NB4 (cell line): ENCODE results near the gene ADGRF3.
"Not testable (repeated sequence)": the region's sequence is repeated elsewhere in the genome, so short reads cannot be mapped to it uniquely, and the experiment has no call there.

ENCODE experiments used
- DNase-seq: peaks from one replicate; pipeline ENCODE4 v3.0.0; 2010; ENCODE audit warnings: low read depth
- H3K4me3 ChIP-seq: one replicate; pipeline ENCODE4 v1.5.1; 2011; ENCODE audit warnings: mild to moderate bottlenecking, low read depth, low read length, moderate library complexity
- MYC ChIP-seq: IDR thresholded peaks from 2 replicates; pipeline ENCODE4 v1.6.1; 2011; ENCODE audit warnings: low read depth, low read length
- POLR2A ChIP-seq: IDR thresholded peaks from 2 replicates; pipeline ENCODE4 v1.6.1; 2011; ENCODE audit warnings: mild to moderate bottlenecking; ENCODE audit not compliant: insufficient read length; ENCODE audit errors: extremely low read depth
- TF ChIP-seq, protein P1 (sequence below): IDR thresholded peaks from one replicate; pipeline ENCODE4 v1.5.1; 2012; ENCODE audit warnings: low read depth, low read length
- TF ChIP-seq, protein P2 (sequence below): IDR thresholded peaks from 2 replicates; pipeline ENCODE4 v1.6.1; 2011; ENCODE audit warnings: low read depth, low read length

Gene ADGRF3

DNA sequence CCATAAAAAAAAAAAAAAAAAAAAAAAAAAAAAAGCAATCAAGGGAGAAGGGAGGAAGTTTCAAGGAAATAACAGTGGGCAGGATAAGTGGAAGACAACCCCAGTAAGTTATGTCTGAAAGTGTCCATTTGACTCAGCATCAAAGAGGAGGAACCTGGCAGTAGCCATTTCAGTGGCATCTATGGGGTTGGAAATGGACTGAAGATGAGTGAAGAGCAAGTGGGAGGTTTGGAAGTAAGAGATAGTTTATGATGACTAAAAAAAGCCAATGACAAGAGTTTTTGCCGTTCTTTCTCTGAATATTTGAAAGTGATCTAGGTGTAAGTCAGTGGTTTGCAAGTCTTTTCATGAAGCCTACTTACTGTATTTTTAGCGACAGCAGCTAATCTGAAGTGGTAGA lies 9.9 kb downstream of the ADGRF3 start:
- TF ChIP-seq, protein P1, sequence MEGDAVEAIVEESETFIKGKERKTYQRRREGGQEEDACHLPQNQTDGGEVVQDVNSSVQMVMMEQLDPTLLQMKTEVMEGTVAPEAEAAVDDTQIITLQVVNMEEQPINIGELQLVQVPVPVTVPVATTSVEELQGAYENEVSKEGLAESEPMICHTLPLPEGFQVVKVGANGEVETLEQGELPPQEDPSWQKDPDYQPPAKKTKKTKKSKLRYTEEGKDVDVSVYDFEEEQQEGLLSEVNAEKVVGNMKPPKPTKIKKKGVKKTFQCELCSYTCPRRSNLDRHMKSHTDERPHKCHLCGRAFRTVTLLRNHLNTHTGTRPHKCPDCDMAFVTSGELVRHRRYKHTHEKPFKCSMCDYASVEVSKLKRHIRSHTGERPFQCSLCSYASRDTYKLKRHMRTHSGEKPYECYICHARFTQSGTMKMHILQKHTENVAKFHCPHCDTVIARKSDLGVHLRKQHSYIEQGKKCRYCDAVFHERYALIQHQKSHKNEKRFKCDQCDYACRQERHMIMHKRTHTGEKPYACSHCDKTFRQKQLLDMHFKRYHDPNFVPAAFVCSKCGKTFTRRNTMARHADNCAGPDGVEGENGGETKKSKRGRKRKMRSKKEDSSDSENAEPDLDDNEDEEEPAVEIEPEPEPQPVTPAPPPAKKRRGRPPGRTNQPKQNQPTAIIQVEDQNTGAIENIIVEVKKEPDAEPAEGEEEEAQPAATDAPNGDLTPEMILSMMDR, result no peak
- TF ChIP-seq POLR2A (no peak), MYC (no peak)
- no peak for DNase-seq
- H3K4me3 ChIP-seq, result no peak overlapping the region

DNA sequence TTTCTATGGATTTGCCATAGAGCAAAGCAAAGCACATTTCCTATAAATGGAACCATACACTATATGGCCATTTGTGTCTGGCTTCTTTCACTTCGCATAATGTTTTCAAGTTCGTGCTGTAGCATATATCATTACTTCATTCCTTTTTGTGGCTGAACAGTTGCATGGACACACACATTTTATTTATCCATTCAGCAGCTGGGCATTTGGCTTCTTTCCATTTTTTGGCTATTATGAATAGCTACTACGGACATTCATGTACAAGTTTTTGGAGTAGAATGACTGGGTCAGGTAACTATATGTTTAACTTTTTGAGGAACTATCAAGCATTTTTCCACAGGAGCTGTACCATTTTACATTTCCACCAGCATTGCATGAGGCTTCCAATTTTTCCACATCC lies 11.4 kb downstream of the ADGRF3 start:
- H3K4me3 ChIP-seq, result no peak overlapping the region
- TF ChIP-seq, protein P1, result no peak
- TF ChIP-seq MYC, result no peak
- TF ChIP-seq, protein P2, sequence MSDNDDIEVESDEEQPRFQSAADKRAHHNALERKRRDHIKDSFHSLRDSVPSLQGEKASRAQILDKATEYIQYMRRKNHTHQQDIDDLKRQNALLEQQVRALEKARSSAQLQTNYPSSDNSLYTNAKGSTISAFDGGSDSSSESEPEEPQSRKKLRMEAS, result no peak
- no peak for TF ChIP-seq POLR2A
- DNase-seq, result no peak

DNA sequence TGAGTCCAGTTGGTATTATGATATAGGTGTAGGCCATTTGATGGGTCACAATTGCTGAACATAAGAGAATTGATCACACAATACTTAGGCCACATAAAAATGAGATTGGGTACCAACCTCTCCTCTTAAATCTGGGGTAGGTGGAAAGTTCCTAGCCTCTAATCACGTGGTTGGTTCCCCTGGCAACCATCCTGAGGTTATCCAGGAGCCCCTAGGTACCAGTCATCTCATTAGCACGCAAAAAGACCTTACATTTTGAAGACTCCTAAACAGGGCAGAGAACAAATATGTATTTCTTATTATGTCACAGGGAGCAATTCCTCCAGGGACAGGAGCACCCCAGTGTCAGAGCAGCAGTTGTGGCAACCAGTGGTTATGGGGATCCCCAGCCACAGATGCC lies 13.3 kb downstream of the ADGRF3 start:
- H3K4me3 ChIP-seq, result no peak overlapping the region
- TF ChIP-seq POLR2A (no peak), MYC (no peak)
- TF ChIP-seq, protein P1, result no peak
- TF ChIP-seq, protein P2, result no peak
- no peak for DNase-seq

DNA sequence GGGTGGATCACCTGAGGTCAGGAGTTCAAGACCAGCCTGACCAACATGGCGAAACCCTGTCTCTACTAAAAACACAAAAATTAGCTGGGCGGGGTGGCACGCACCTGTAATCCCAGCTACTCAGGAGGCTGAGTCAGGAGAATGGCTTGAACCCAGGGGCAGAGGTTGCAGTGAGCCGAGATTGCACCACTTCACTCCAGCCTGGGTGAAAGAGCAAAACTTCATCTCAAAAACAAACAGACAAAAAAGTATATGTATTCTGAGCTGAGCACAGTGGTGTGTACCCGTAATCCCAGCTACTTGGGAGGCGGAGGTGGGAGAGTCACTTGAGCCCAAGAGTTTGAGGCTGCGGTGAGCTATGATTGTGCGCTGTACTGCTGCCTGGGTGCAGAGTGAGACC lies 15.3 kb downstream of the ADGRF3 start:
- not testable (repeated sequence) for DNase-seq, H3K4me3 ChIP-seq

DNA sequence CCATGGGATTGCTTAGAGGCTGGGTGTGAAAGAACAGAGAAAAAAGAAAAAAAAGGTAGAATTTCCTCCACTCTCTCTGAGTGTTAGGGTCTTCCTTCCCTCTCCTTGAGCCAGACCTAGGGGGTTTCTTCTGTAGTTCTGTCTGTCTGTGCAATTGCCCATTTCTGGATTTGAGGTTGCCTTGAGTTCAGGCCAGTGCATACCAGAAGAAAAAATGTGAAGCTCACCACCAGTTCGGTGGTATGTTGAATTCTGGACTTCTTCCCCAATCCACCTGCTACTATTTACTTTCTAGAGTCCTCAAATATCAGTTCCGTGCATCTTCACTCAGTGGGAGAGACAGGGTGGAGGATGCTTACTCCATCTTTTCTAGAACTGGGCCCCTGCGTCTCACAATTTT lies 16.0 kb downstream of the ADGRF3 start:
- H3K4me3 ChIP-seq, result peak overlapping the region; percentile 68
- DNase-seq, result no peak
- TF ChIP-seq, protein P1, result no peak
- TF ChIP-seq MYC (no peak), POLR2A (no peak)
- TF ChIP-seq, protein P2, result no peak

DNA sequence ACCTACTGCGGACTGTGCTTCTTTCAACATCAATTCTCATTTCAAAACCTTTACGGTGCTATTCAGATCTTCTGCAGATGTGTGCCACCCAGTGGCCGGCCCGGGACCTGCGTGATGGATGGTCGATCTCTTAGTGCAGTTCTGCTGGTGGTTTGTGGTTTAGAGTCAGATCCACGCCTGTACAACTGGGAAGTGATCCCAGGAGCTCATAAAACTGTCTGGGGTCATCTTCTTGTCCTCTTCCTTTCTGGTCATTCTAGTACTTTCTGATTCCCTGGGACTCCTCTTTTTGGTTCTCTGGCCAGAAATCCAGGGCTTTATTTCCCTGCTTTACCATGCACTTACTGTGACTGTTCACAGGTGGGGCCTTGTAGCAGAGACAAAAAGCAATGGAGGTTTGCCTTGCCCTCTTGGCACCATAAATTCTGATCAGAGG lies 16.5 kb downstream of the ADGRF3 start:
- peak; percentile 98 for DNase-seq
- peak overlapping the region; percentile 68 for H3K4me3 ChIP-seq
- TF ChIP-seq MYC (peak; percentile 39; the same call in 1 of the 2 replicates), POLR2A (no peak)
- TF ChIP-seq, protein P1, result peak; percentile 92
- TF ChIP-seq, protein P2, result peak; percentile 56

DNA sequence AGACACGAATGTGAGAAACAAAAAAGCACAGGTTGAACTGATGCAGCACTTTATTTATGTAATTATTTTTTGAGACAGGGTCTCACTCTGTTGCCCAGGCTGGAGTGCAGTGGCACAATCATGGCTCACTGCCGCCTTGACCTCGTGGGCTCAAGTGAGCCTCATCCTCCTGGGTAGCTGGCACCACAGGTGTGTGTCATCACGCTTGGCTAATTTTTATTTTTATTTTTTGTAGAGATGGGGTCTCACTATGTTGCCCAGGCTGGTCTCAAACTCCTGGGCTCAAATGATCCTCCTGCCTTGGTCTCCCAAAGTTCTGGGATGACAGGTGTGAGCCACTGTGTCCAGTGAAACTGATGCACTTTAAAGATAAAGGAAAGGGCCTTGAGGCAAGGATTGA lies 17.5 kb downstream of the ADGRF3 start:
- not testable (repeated sequence) for H3K4me3 ChIP-seq, DNase-seq
